ENCODE results near the gene FILIP1L.
A peak's percentile ranks its signal among the peaks of the same experiment; 100 is the strongest.

FILIP1L gene

DNA sequence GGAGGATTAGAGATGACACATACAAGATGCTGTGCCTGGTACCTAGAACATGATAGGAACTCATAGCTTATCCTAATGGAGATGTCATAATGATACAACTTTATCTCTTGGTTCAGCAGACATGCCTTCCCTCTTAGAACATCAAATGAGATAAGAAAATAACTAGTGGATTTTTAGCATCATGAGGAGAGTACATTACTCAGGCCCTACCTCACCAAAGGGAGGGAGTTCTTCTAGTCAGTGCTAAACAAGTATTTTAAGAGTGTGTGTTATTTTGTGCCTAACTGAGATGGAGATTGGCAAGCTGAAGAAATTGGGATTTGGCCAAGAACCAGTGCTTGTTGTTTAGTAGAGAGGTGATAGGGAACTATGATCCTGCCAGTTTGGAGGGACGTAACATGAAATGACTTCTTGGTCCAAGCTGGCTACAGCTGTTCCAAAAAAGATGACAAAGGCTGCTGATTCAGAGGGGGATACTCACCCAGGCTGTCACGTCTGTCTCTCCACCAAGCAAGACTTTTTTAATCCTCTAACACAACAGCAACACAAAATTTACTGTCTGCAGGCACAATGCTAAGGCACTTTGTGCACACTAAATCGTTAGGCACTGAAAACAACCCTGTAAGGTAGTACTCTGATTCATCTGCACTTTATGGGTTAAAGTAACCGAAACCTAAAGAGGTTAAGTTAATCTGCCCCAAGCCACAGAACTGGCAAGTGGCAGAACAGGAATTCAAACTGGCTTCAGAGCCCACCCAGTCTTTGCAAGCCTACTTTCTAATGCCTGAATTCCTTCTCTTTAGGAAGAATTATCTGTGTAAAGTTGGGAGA is 170.2 kb downstream of the FILIP1L start:
- peak; percentile 66 for DNase-seq

DNA sequence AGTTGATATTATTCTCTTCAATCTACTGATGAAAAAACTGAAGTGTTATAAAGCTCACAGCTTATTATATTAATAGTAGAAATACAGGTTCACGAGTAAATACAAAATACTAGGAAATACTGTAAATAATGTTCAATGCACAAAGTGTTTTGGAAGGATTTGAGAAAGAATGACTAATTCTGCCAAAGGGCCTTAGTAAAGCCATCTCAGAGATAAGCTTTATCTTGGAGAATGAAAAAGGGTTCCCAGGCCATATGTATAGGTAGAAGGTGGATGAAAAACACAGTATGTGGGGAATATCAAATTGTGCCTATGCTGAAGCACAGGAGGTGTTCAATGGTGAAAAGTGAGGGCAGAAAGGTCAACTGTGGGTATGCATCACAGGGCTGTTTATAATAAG is 173.1 kb downstream of the FILIP1L start:
- DNase-seq = no peak

DNA sequence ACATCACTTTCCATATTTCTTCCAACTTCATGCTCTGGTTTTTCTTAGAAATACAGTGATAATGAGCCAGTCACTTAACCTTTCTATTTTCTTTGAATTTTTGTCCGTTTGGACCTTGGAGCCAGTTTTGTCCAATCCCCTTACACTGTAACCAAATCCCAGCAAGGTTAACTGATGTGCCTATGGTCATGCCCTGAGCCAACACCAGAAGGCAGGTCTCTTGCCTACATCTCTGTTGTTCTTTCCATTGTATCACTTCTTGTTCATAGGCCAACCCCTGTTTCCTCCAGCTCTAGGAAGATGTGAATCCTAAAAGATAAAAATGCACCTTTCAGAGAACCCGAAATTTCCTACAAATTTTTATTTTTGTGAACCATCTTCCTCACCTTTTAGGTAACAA is 174.0 kb downstream of the FILIP1L start:
- no peak for DNase-seq

DNA sequence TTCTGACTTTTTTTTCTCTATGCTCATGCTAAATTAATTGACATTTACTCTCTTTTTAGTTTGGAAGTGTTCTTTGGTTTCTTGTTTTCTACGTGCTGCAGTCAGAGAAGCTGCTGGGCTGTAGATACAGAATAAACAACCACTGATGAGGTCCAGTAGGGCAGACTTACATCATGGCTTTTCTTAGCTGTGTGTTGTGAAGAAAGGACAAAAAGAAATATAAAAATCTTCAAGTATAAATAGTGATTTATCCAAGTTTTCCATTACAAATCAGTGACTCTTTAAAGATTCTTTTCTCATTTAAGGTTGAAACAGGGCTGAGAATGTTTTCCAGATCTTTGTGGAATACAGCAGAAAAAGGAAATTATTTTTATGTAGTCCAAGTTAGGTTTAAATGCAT is 174.4 kb downstream of the FILIP1L start:
- no peak for DNase-seq

DNA sequence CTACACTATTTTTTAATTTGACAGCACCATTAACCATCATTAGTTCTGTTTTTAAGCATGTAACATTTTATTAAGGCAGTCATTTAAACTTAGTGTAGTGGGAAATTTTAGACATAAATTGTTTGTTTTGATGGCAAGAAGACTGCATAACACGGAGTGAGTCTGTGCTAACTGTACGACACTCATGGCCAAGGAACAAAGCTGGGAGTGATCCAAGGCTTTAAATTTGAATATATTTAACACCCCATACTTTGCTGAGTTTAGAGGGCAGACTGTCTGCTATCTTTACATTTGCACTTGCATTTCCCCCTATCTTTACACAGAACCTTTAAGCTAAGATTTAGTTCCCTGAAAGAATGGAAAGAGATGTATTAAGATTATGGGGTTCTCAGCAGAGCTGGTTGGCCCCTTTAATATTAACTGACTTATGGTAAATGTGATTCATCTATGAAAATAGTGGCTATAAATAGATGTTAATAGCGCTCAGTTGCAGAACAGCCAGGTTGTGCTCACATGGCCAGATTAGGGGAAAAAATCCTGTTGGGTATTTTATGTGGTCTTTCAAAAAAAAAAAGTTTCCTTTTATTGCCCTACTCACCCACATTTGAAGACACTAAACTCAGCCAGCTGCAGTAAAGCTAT is 175.9 kb downstream of the FILIP1L start:
- DNase-seq = no peak

DNA sequence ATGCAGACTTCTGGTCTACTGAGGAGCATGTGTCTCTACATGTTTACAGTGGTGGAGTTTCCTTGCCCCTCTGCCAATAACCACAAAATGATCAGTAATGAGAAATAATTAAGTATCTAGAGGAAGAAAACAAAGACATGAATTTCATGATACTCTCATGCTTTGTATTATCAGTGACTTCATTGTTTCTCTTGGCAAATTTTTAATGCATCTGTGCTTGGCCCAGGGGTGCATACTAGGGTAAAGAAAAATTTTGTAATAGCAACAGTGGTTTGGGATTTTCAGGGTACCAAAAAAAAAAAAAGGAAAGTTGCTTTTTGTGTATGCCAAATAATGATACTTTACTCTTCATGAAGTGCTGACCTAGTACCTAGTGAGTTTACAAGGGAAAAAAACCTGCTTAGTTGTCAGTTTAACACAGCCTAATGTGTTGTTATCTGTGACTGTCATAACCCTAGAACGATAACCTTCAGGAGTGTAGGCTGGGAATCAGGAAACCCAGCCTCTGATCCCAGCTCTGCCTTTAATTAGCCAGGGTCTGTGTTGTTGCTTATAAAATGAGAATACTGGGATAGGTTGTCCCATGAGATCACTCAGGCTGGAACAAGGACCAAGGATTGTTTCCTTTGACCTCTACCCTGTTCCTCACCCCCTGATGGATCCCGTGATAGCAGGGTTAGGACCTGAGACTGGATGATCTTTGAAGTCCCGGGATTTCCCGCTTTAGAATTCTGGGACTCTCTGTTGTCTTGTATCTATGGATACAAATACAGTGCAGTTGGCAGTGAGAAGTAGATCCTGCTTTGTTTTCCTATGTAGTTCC is 179.1 kb downstream of the FILIP1L start:
- DNase-seq = no peak

DNA sequence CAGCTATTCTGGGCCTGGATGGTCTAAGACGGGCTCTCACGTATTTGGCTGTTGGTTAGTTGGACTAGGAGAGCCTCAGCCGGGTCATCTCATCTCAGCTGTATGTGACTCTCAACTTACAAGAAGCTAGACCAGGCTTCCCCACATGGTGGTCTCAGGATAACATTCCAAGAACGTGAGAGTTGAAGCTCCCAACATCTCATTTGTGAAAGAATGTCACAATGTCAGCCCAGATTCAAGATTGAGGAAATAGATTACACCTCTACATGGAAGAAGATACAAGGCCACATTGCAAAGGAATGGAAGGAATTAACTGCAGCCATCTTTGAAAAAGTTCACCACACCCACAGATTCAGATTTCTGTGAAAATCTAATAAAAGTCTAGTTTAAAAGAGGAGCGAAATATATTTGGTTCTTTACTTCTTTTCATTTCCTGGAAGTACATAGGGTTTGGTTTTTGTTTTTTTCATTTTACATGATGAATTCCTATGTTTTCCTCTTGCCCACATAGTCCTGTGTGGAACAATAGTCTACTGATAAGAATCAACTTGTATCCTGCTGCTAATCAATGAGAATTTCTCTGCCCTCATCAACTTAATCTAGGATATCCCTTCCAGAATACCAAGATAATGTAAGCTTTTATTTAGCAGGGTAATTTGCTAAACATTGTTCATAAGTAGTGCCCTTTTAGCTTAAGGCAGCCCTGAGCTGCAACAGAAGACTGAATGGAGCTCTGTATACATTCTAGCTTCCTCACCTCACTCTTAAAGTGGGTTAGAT is 180.1 kb downstream of the FILIP1L start:
- DNase-seq = no peak

DNA sequence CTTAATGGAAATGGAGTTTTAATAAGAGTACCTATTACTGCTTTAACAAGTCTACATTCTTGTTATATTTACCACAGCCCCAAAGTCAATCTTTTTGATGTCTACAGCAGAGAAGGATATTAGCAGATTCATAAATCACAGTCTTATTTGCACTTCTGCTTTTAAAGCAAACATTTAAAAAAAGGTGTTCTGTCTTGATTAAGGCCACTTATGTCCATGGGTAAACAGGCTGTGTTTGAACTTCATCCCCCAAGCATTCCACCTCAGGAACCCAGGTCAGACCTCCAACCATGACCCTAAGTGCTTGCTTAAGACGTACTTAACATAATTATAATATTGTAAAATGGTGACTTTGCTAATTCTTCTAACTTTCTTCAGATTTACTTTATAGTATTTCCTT is 183.2 kb downstream of the FILIP1L start:
- DNase-seq = no peak

DNA sequence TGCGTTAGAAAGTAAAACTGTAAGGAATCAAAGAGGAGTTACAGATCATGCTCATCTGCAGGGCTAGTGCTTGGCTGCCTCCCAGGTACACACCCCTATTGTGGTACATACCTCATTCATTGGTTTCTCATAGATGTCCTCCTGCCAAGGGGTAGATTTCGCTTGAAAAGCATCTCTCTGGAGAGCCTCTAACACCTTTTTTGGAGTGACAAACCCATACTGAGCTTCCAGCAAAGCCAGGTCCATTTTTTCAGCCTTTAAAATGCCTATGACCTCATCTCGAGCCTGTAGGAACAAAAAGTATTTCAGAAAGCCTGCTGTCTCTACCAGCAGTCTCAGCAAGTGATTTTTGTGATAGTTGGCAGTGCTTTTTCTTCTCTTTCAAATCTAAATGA is 184.6 kb downstream of the FILIP1L start:
- DNase-seq = peak; percentile 63

DNA sequence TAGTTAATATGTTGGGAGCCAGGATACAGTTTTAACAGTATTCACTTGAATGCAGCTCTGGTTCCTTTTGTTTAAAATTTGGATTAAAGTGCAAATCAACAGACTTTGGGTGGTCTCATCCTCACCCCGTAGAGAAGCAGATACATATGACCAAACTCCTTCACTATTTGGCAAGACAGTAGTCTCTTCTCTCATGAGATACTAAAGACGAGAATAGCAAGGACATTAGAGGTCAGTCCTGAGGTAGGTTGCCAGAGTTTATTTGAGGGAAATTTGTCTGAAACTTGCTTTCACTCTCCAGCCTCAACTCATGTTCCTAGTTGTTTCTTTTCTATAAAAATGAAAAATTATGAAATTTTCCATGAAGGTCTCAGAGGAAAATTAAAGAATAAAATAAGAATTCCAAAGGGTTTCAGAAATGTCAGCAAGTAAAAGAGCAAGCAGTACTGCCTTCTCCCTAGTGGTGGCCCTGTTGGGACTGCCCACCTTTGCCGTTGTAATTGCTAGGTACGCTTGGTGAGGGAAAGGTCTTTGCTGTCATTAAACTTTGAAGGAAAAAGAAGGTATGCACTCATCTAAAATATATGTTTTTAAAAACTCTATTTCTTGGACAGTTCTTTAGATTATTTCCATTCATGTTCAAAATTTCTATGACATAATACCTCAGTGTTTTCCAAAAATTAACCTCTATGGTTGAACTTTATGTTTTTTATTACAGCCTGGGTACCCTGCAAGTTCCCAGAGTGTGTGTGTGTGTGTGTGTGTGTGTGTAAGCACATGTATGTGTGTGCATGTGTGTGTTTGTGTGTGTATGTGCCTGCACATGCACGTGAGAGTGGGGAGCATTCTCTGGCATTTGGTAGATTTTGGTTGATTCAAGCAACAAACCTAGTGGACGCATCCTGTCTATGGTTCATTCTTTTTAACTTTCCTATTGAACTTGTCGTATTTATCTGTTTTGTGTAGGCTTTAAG is 185.2 kb downstream of the FILIP1L start:
- DNase-seq = no peak

DNA sequence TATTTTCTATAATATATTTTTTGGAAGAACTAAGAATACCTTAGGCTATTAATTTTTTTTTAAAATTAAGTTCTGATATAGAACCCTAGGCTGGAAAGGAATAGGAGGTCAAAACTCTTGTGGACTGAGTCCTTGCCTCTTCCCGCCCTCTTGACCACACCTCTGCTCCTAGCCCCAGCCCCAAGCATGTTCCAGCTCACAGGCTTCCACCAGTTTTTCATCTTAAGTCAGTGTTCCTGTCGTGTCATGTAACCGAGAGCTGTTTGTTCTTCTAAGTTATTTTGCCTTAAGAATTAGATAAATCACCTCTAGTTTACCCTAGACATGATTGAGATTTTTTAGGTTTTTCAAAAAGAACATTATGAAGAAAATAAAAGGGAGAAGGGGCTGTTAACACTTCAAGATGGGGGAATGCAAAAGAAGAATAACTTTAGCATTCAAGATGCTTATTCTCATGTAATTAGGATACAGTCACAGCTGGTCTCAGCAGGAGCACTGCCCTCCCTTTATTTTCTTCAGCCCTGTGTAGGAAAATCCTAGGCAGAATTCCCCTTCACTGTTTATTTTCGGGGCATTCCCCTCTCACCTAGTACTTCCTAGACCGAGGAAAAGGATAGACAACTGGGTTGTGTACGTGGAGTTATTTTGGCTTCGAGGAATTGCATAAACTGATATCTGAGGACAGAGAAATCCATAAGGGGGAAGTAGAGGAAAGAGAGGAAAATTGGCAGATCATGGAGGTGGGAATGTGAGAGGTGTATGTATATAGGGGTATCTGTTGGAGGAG is 186.4 kb downstream of the FILIP1L start:
- DNase-seq = no peak

DNA sequence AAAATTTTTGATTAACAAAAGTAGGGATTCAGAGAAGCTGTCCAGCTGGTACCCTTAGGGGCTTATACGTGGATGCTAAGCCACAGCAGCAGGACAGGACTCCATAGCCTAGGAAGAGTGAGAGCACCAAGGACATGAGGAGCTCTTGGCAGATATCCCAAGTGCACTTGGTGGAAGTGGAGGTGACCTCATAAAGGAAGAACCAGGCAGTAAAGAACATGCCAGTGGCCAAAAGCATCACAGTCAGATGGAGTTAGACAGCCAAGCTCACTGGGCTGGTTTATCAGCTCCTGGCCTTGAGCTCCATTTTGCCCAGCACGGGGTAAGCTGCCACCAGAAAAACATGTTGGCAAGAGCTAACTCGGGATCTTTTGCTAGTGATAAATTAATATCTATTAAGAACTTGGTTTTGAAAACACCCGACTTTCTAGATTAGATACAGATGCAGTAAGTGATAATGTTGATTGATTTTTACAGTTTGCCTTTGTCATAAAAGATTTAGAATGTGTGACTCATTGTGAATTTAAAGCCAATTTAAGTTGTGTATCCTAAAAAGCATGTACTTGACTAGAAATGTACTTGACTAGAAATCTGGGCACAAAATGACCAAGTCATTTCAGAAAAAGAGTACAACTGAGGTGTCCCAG is 188.6 kb downstream of the FILIP1L start:
- no peak for DNase-seq

DNA sequence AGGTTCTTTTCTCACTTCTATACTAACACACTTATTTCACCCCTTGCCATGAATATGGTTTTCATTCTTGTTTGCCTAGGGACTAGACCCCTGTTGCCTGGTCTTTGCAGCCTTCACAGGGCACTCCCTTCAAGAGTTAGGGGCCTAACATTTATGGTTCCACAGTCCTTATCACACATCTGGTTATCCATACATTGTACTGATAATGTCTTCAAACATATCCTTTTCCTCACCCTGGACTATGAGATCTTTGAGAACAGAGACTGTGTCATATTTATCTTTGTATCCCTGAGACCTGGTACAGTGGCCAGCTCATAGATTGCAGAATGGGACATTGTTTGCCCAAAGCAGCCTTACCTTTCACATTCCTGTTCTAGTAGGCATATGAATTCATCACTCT is 190.4 kb downstream of the FILIP1L start:
- DNase-seq = no peak

DNA sequence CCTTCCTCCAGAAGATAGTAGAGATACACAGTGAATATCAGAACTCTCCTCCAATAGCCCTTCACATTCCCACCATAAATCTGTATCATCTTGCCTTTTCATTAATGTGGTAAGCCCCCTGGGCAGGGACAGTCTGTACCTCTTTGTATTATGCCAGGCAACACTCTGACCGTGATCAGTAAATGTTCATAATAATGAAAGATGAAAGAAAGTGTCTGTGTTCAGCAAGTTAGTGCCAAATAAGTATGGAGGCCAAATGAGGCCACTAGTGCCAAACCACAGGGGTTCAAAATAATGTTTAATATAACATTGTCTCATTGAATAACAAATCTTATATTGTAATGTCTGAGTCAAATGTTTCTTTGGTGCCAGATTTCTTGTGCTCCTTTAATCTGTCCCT is 192.3 kb downstream of the FILIP1L start:
- DNase-seq = no peak

DNA sequence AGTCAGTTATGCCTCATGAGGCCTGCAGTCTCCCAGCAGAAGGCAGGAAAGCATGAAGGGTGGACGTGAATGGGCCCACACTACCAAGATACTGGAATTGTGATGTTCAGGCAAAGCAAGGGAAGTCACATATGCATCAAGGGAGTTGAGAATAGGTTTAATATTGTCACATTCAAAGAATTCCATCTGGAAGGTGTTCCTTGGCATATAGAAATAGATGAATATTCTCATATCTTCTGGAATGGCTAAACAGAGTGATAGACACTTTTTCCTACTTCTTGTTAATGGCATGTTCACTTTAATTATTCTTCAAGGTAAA is 193.0 kb downstream of the FILIP1L start:
- no peak for DNase-seq

DNA sequence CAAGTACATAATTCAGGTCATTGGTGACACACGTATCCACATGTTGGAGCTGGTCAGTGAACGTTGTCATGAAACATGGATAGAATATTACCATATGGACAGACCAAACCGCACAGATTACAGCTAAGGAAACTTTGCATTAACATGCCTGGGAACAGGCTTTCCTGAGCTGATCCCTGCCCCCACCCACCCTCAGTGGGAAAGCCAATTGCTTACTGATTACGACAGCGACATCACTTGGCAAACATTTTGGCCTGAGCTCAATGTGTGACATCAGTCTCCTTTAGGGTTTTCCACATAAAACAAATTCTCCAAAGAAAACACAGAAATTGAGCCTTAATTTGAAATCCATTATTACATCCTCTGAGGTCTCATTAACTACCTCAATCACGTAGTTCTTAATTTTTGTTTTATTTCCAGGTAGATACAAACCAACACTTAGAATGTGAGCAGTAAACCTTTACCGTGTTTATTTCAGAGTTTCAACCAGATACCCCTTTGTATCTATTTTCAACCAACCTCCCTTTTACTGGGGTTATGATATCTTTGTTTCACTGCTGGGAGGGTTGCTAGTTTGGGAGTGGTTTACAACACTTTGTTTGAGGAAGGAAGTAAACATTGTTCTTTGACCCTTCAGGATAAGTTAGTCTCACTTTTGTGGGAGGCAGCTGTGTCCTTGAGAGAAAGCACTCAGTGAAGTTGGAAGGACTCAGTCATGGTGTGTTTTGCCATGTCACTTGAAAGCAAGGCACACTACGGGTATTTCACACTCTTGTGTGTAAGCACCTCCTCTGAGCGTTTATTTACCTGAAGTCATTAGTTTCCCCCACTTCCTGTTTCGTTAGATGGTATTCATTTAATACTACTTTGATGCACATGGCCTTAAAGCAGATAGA is 193.6 kb downstream of the FILIP1L start:
- peak; percentile 70 for DNase-seq

DNA sequence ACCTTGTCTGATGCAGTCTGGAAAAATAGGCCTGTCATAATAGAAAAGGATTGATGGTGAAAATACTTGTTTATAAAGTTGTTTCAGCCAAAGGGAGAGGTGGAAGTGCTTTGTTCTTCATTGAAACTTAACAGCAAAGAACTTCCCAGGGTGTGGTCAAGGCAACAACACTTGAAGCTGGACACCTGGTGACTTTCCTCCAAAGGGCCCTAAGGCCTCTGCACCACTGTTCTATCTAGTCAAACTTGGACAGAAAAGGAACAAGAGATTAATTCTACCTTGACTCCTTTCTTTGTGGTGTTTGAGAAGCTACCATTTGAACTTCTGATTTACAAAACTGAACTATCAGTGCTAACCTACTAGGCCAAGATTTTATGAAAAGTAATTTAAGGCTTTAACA is 194.6 kb downstream of the FILIP1L start:
- DNase-seq = no peak

DNA sequence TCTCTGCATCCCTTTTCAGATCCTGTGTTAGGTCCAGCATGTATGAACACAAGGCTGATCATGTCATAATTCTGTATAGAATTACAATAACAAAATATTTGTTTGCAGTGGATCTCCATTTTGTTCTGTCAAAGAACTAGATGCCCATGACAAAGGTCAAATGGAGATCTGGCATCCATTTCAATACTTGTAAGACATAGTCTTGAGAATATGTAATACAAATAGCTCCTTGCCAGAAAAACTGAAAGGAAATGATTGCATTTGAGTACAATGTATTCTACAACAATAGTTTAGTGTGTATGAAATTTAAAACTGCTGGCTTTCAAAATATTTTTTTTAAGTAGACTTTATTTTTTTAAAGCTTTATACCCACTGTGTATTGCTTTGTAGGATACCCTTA is 195.6 kb downstream of the FILIP1L start:
- DNase-seq = no peak

DNA sequence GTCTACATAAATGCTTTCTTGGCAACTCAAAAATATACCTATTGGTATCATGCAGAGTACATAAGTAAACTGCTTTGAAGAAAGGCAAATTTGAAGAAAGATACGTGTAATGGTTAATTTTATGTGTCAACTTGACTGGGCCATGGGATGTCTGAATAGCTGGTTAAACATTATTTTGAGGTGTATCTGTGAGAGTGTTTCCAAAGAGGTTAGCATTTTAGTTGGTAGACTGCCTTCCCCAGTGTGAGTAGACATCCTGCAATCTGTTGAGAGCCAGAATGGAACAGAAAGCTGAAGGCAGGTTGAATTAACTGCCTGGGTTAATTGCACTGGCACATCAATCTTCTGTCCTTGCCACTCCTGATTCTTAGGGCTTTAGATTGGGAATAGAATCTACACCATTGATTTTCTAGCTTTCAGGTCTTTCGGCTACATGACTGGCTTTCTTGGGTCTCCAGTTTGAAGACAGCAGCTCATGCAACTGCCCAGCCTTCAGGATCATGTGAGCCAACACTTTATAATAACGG is 198.3 kb downstream of the FILIP1L start:
- no peak for DNase-seq

Data from islet precursor cell (in vitro differentiated cells).